ENCODE measurements around the gene ENDOD1.
"Not testable (repeated sequence)": the region's sequence is repeated elsewhere in the genome, so short reads cannot be mapped to it uniquely, and the experiment has no call there.

Gene ENDOD1, protein sequence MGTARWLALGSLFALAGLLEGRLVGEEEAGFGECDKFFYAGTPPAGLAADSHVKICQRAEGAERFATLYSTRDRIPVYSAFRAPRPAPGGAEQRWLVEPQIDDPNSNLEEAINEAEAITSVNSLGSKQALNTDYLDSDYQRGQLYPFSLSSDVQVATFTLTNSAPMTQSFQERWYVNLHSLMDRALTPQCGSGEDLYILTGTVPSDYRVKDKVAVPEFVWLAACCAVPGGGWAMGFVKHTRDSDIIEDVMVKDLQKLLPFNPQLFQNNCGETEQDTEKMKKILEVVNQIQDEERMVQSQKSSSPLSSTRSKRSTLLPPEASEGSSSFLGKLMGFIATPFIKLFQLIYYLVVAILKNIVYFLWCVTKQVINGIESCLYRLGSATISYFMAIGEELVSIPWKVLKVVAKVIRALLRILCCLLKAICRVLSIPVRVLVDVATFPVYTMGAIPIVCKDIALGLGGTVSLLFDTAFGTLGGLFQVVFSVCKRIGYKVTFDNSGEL

DNA sequence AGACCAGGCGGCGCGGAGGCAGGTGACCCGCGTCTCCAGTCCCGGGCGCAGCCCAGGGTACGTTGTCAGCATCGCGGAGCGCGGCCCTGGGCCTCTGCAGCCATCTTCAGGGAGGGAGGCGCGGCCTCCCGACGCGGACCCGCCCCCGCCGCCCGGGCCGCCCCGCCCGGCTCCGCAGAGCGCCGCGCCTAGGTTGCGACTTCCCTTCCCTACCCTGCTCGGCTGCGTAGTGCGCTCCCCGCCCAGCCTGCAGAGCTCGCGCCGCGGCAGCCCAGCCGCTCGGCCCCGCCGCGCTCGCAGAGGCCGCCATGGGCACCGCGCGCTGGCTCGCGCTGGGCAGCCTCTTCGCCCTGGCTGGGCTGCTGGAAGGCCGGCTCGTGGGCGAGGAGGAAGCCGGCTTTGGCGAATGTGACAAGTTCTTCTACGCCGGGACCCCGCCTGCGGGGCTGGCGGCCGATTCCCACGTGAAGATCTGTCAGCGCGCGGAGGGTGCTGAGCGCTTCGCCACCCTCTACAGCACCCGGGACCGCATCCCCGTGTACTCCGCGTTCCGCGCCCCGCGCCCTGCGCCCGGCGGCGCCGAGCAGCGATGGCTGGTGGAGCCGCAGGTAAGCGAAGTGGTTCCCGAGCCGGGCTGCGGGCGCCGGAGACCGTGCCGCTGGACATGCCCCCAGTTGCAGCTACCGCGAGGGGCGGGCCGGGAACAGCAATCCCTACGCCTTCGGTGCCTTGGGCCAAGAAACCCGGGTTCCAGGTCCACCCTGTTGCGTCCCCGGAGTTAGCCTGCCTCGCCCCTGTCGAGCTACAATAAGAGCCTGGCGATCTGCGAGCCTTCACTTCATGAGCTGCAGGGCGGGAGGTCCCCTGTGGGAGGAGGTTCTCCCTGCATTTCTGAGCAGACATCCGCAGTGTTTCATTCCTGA, at the start of gene ENDOD1:
Gene ENDOD1 (plus strand): TSS at position 227 of the 923 bp plus-strand sequence. CDS start 82 bp downstream, at position 309.
- peak; percentile 84 for DNase-seq

DNA sequence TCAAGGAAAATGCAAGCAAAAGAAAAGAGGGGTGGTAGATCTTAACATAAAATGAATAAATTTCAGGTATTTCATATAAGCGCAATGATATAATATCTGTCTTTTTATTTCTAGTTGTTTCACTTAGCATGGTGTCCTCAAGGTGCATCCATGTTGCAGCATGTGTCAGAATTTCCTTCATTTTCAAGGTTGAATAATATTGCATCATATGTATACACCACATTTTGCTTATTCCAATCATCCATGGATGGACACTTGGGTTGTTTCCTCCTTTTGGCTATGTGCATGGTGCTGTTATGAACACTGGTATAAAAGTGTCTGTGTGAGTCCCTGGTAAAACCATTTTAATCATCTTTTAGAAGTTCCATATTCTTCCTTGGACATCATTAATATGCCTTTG, 47.4 kb upstream of the ENDOD1 start:
- DNase-seq, result no peak

DNA sequence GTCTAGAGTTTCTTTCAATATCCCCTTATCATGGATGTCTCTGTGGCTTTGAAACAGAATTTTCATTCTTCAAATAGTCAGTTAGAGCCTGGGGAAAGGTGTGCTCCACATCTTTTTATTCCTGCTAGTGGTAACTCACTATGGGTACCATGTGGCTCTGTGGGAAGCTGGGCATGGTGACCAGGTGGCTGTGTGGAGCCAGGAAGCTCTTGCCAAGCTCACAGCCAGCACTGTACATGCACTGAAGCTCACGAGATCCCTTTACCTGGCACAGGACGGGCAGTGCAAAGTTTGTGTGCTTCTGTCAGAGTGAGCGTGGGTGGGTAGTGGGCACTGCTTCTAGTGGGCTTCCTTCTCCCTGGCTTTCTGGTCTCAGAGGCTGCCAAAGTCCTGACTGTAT, 46.7 kb upstream of the ENDOD1 start:
- no peak for DNase-seq

DNA sequence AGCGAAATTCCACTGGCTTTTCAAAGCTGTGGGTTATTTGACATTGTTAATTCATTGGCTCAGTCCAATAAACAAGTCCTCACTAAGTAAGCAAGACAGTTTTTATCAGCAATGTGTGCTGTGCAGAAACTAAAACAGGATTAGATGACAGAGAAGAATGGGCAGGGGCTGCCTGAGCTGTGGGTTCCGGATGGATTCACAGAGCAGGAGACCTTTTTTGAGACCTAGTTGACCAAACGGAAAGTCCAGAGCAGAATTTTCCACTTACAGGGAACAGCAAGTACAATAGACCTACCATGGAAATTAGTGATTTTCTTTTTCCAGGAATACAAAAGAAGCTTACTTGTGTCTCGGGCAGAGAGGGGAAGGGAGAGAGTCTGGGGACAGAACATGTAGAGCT, 45.6 kb upstream of the ENDOD1 start:
- no peak for DNase-seq

DNA sequence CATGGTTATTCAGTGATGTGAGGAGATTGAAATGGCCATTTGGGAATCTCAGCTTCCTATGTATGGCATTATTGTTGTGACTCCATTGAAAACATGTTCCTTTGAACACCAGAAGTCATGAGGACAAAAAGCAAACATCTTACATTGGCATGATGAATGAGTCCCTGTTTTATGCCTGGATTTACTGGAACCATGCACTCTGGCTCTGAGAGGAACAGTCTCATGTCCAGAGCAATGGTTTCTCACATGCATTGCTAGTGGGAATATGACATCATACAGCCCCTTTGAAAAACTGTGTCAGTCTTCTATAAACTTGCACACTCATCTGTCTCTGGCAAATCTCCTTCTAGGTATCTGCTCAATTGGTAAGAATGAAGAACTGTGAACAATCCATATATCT, 43.8 kb upstream of the ENDOD1 start:
- no peak for DNase-seq

DNA sequence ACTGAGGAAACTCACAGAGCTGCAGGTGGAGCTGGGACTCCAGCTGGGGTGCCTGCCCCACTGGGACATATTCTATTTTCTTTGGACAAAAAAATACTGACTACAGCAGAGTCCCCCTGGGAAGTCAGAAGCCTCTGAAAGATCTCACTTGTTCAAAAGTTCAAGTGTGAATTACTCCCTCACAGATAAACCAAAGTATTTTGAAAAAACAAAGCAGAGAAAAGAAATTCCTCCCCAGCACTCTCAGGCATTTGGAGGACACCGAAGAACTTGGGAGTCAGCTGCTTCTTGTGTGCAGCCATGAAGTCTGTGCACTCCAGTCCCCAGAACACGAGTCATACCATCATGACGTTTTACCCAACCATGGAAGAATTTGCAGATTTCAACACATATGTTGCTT, 40.5 kb upstream of the ENDOD1 start, which contains the start of gene KDM4F:
Gene KDM4F (plus strand): TSS at position 301 of the 400 bp plus-strand sequence.
- not testable (repeated sequence) for DNase-seq

DNA sequence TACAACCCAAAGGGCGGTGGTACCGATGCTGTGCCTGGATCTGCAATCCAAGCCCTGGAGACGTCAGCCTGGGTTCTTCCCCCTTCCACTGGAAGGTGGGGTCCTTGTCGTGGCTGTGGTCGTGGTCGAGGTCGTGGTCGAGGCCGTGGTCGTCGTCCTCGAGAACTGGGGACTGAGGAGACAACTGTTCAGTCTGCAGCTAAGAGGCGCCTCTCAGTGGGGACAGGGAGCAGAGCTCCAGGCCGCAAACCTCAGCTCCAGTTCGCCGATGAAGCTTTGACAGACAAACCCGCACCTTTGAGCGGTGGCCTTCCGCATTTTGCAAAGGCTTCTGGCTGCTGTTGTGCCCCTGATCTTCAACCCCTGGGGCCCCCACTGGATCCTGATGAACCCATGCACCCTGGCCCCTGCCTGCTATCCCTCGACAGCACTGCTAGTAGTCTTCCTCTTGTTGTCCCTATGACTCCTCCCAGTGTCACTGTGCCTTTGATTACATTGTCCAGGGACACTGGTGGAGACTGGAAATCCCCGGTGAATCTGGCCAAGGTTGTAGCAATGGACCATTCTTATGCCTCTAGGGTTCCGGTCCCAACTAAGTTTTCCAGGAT, 38.9 kb upstream of the ENDOD1 start:
- no peak for DNase-seq

DNA sequence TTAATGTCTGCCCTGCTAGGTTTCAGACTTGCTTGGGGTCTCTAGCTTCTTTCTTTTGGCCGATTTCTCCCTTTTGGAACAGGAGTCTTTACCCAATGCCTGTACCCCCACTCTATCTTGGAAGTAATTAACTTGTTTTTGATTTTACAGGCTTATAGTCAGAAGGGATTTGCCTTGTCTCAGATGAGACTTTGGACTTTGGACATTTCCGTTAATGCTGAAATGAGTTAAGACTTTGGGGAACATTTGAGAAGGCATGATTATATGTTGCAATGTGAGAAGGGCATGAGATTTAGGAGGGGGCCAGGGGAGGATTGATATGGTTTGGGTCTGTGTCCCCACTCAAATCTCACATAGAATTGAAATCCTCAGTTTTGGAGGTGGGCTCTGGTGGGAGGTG, 35.3 kb upstream of the ENDOD1 start:
- no peak for DNase-seq

DNA sequence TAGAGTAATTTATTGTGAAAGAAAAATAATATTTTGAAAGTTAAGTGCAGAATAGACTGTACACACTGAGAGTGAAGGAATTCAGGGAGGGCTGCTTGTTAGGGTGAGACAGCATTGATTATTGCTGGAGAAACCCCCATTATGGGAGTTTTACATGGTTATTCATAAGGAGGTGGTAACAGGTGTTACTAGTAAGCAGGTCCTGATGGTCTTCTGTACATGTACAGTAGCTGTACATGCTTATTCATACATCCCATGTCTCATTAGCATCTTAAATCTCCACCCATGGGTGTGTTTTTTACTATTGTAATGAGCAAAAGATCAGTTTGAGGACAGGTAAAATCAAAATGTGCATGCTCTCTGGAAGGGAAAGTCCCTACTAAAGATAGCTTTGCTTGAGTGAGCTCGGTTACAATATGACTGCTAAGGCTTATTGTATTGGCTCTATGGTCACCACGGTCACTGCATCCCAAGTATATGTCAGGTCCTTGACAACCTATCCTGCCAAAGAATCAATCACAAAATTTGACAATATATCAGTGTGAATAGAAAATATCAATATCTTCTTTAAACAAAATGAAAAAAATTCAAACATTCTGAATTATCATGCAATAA, 34.3 kb upstream of the ENDOD1 start:
- no peak for DNase-seq

DNA sequence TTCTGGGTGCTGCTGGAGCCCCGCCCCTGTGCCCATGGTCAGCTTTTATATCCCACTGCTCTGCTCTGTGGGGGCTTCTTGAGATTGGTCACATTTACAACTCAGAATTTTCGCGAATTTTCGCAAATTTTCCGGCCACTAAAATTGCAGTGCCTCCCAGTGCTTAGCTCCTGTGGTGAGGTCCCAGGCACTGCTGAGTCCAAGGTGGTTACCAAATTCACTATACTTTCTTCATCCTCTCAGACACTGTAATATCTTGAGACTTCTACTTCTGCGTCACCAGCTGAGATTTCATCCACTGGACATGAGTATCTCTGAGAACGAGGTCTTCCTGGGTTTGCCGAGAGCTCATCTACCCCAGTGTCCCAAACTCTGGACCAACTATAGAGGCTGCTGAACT, 31.7 kb upstream of the ENDOD1 start:
- no peak for DNase-seq

DNA sequence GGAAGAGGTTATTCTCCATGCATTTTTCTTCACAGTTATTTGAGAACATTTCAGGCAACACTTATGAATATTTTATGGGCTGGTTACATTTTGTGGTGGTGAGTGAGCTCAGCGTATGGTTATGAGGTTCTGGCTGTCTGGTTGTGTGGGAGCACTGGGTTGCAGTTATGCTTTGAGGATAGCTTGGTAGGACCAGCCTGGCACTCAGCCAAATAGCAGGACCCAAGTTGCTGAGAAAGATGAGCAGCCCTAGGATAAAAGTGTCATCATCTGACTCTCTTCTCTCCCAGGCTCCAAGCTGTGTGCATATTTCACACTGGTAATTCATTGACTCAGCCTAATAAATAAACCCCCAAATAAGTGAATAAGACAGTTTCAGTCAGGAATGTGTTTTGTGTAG, 31.0 kb upstream of the ENDOD1 start:
- DNase-seq, result no peak

DNA sequence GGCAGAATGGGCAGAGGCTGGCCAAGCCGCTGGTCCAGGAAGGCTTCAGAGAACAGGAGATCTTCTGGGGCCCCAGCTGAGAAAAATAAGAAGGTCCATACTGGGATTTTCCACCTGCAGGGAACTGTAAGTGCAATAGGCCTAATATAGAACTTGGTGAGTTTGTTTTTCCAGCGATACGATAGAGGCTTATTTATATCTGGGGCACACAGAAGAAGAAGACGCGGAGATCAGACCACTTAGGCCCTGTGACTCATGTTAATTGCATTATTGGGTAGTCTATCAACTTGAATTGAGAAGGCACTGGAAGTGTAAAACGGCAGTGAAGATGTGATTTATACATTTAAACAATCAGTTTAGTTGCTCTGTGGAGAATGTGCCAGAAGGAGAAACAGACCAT, 30.6 kb upstream of the ENDOD1 start:
- no peak for DNase-seq

DNA sequence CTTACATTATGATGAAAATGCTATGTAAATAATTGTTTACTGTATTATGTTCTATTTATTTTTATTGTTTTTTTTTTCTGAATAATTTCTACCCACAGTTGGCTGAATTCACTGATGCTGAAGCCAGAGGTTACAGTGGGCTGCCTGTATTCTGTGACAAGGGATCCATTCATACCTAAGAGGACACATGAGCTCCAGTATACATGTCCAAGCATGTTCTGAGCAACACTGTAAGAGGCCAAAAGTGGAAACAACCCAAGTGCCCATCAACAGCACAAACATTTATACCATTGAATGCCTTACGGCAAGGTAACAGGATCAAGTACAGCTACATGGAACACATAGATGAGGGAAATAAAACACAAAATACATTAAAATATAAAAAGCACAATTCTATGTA, 24.3 kb upstream of the ENDOD1 start:
- no peak for DNase-seq

DNA sequence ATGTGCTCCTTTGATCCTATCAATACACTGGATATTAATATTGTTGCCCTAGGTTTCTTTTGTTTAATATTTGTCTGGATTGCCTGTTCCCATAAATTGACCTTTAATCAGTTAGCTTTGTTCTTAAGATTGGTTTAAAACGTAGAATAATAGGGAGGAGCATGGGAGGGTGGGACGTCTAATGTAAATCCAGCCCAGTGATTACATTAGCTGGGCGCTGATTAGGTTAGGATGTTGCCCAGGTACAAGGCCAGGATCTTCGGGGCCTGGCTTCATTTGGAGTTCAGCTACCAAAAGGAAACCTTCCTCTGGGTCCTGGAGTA, 23.0 kb upstream of the ENDOD1 start, which contains the start of gene SRSF8:
Gene SRSF8 (plus strand): TSS at position 204 of the 323 bp plus-strand sequence. CDS start 308 bp downstream, outside the sequence.
- DNase-seq, result no peak

DNA sequence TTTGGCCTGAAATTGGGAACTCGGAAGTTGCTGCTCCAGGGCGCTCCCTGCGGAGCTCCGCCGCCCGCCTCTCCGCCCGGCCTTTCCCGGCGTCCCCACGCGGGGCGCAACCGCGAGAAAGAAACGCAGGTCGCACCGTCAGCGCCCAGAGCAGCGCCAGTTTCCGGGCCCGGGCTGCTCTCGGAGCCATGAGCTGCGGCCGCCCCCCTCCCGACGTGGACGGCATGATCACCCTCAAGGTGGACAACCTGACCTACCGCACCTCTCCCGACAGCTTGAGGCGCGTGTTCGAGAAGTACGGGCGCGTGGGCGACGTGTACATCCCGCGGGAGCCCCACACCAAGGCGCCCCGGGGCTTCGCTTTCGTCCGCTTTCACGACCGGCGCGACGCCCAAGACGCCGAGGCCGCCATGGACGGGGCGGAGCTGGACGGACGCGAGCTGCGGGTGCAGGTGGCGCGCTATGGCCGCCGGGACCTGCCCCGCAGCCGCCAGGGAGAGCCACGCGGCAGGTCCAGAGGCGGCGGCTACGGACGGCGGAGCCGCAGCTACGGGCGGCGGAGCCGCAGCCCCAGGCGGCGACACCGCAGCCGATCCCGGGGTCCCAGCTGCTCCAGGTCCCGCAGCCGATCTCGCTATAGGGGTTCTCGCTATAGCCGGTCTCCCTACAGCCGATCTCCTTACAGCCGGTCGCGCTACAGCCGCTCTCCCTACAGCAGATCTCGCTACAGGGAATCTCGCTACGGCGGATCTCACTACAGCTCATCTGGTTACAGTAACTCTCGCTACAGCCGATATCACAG, 22.4 kb upstream of the ENDOD1 start:
- DNase-seq, result peak; percentile 78

DNA sequence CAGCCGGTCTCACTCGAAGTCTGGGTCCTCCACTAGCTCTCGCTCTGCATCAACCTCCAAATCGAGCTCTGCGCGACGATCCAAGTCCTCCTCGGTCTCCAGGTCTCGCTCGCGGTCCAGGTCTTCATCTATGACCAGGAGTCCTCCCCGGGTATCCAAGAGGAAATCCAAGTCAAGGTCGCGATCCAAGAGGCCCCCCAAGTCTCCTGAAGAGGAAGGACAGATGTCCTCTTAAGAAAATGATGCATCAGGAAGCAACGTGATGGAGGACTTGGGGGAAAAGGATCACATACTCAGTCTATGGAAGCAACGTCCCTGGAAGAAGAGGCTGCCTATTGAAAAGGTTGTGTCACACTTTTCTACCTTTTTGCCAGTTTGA, 21.8 kb upstream of the ENDOD1 start:
- no peak for DNase-seq

DNA sequence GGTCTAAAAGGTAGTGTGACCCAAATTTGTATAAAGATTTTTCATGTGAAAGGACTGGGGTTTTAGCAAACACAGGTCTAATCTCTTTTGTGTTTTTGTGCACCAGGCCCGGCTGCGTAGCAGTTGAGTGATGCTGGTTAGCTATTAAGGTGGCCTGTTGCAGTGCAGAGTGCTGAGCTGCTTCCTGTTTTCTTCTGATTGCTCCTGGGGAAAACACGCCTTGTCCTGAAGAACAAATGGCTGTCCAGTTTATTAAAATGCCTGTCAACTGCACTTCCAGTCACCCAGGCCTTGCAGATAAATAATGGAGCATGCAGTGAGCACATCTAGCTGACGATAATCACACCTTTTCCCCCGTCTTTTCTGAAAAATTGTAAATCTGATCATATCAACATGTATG, 21.1 kb upstream of the ENDOD1 start:
- peak; percentile 51 for DNase-seq

DNA sequence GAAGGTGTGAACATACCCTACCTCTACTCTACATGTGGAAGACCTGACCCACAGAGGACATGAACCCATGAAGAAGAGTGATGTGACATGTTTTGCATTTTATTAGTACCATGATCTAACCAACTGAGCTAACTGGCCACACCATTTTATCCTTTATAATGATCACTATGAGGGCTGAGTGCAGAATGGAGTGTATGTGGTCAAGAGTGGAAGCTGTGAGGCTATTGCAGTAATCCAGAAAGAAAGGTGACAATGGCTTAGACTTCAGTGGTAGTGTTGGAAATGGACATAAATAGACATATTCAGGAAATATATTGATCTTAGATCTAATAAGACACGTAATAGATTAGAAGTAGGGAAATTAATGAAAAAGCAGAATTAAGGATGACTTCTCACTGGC, 19.2 kb upstream of the ENDOD1 start:
- no peak for DNase-seq

DNA sequence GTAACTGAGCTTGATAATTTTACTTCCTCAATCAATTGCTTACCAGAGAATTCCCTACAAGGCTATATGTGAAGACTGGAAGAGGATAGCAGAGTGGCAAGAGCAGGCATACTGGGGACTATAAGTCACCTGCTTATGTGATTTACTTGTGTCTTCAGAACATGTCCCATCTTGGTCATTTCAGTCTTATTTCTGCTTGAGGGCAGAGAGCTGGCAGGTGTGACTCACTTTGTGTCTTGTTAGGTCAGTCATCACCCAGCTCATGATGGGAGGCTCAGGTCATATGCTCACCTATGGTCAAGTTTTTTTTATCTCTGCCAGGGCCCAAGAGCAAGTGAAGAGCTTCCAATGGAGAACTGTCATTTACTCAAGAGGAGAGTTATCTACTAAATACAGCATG, 16.7 kb upstream of the ENDOD1 start:
- no peak for DNase-seq

DNA sequence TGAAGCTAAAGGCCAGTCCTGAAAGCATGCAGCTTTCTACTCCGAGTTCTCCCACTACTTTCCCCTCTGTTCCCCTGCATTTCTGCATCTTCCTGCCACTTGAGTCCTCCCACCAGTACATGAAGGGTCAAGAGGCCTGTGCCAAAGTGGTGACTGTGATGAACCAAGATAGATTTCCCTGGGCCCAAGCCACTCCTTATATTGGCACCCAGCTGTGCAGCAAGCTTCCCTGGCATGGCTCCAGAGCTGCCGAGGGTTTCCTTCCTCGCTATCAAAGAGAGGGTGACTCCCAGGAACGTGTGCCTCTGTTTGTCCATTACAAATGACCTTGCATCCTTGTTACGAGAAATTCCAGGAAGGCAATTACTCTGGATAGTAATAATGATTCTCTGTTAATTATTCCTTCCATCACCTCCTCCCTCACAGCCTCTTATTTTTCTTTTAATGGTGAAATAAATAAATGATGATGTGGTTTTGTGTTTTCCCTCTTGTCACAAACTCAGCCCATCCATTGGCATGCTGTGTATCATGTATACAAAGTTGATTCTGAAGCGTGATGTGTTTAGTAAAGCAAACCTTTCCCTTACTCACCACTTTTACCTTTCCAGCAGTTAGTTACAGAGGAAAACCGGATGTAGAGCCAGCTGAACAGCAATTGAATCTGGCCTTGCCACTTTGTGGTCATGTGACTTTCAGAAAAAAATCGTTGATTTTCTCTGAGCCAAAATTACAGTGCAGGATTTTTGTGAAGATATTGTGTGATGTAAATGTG, 14.7 kb upstream of the ENDOD1 start:
- DNase-seq, result no peak

DNA sequence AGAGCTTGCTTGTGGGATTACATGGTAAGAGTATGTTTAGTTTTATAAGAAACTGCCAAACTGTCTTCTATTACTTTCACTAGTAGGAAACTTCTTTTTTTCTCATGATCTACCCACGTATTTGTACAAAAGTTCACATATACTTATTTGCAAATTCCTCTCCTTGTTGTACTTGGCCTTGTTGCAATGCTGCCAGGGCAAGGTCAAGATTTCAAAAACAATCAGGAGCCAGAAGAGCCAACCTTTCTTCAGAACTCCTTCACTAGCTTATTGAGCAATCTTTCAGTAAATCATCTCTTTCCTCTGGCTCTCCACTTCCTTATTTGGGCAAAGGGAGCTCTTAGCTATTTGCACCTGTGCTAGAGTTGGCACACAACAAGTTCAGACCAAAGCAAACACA, 13.2 kb upstream of the ENDOD1 start:
- no peak for DNase-seq

Measured in stimulated activated CD4-positive, alpha-beta T cell treated with anti-CD3 and anti-CD28 coated beads, Interleukin-4, amount 100 ng/mL, for 1 hour (primary cell).